ENCODE data around the gene CFAP119.

DNA sequence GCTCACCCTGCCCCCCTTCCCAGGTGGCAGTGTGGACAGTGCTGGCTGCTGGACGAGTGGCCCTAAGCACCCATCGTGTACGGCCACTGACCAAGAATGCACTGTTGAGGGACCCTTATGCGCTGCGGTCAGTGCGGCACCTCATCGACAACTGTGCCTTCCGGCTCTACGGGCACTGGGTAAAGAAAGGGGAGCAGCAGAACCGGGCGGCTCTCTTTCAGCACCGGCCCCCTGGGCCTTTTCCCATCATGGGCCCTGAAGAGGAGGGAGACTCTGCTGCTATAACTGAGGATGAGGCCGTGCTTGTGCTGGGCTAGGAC, 5.1 kb downstream of the CFAP119 start:
- TF ChIP-seq, protein P1, sequence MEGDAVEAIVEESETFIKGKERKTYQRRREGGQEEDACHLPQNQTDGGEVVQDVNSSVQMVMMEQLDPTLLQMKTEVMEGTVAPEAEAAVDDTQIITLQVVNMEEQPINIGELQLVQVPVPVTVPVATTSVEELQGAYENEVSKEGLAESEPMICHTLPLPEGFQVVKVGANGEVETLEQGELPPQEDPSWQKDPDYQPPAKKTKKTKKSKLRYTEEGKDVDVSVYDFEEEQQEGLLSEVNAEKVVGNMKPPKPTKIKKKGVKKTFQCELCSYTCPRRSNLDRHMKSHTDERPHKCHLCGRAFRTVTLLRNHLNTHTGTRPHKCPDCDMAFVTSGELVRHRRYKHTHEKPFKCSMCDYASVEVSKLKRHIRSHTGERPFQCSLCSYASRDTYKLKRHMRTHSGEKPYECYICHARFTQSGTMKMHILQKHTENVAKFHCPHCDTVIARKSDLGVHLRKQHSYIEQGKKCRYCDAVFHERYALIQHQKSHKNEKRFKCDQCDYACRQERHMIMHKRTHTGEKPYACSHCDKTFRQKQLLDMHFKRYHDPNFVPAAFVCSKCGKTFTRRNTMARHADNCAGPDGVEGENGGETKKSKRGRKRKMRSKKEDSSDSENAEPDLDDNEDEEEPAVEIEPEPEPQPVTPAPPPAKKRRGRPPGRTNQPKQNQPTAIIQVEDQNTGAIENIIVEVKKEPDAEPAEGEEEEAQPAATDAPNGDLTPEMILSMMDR (IDR thresholded peaks at IDR 0.05; ENCODE audit: low read depth, low read length, missing input control), result no peak
- TF ChIP-seq, protein P2, sequence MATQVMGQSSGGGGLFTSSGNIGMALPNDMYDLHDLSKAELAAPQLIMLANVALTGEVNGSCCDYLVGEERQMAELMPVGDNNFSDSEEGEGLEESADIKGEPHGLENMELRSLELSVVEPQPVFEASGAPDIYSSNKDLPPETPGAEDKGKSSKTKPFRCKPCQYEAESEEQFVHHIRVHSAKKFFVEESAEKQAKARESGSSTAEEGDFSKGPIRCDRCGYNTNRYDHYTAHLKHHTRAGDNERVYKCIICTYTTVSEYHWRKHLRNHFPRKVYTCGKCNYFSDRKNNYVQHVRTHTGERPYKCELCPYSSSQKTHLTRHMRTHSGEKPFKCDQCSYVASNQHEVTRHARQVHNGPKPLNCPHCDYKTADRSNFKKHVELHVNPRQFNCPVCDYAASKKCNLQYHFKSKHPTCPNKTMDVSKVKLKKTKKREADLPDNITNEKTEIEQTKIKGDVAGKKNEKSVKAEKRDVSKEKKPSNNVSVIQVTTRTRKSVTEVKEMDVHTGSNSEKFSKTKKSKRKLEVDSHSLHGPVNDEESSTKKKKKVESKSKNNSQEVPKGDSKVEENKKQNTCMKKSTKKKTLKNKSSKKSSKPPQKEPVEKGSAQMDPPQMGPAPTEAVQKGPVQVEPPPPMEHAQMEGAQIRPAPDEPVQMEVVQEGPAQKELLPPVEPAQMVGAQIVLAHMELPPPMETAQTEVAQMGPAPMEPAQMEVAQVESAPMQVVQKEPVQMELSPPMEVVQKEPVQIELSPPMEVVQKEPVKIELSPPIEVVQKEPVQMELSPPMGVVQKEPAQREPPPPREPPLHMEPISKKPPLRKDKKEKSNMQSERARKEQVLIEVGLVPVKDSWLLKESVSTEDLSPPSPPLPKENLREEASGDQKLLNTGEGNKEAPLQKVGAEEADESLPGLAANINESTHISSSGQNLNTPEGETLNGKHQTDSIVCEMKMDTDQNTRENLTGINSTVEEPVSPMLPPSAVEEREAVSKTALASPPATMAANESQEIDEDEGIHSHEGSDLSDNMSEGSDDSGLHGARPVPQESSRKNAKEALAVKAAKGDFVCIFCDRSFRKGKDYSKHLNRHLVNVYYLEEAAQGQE (IDR thresholded peaks at IDR 0.05), result no peak
- TF ChIP-seq SP1 (IDR thresholded peaks at IDR 0.05) (no peak), RXRA (IDR thresholded peaks at IDR 0.05) (no peak), EGR1 (IDR thresholded peaks at IDR 0.05; ENCODE audit: low read depth in 2 of 2) (no peak), YY1 (IDR thresholded peaks at IDR 0.05) (no peak)
